B cell (primary cell): Measurements from ENCODE around the gene IQSEC3. TPM values are rescaled to one million over a fixed set of nuclear protein-coding genes. Genes with fewer than 3 reads are reported as not detected.
"Not testable (repeated sequence)": the region's sequence is repeated elsewhere in the genome, so short reads cannot be mapped to it uniquely, and the experiment has no call there.

Experiments used
- ATAC-seq: fragments of 200-7000 bp; cut with Tn5 transposase; one replicate; pipeline ENCODE4 v1.10.0; 2021; ENCODE audit warnings: low read depth, mild to moderate bottlenecking, moderate number of reproducible peaks, moderate library complexity
- CTCF ChIA-PET: fragments of 350-600 bp; sonication (Branson Sonifier 250); formaldehyde crosslinking; loops from one replicate; lab custom pipeline; 2021; ENCODE audit warnings: antibody characterized with exemption, inconsistent platforms; lab: Charles Lee
- POLR2A ChIA-PET: fragments of 350-600 bp; sonication (Branson Sonifier 250); formaldehyde crosslinking; loops from one replicate; lab custom pipeline; 2021; ENCODE audit warnings: antibody characterized with exemption; lab: Charles Lee
- DNase-seq: peaks from one replicate; pipeline ENCODE4 v3.0.0; 2013
- H2AFZ ChIP-seq: 2 replicates; pipeline ENCODE4 v1.6.1; 2012; ENCODE audit warnings: mild to moderate bottlenecking, low read depth, low read length; ENCODE audit not compliant: insufficient read depth, poor library complexity, severe bottlenecking
- H3K27ac ChIP-seq, 2 donors: 1 replicate in 1 of 2; 2 replicates in 1 of 2; pipeline ENCODE4 v1.5.1; 2012 to 2013; ENCODE audit warnings: low read length in 2 of 2, mild to moderate bottlenecking in 2 of 2, moderate library complexity in 1 of 2
- H3K27me3 ChIP-seq, 4 experiments: fragments of 200-600 bp in 1 of 4; sonication (generic) in 1 of 4; replicated peaks in 1 of 4; 1 replicate in 2 of 4; 2 replicates in 2 of 4; pipeline versions ENCODE4 v1.6.1 to v1.7.0; 2013 to 2016; ENCODE audit warnings: low read length in 3 of 4, mild to moderate bottlenecking in 2 of 4, mixed read lengths in 1 of 4, moderate library complexity in 1 of 4; ENCODE audit not compliant: insufficient read depth in 4 of 4, control insufficient read depth in 3 of 4; ENCODE audit errors: control extremely low read depth in 1 of 4
- H3K36me3 ChIP-seq, 2 experiments: replicated peaks in 1 of 2; 1 replicate in 1 of 2; 2 replicates in 1 of 2; pipeline versions ENCODE4 v1.6.1 to v1.7.1; 2013; ENCODE audit warnings: low read length in 1 of 2; ENCODE audit not compliant: insufficient read depth in 2 of 2, control insufficient read depth in 1 of 2; ENCODE audit errors: control extremely low read depth in 1 of 2, extremely low read depth in 1 of 2
- H3K4me1 ChIP-seq, 2 donors: fragments of 200-600 bp in 1 of 2; sonication (generic) in 1 of 2; 1 replicate in 1 of 2; 2 replicates in 1 of 2; pipeline versions ENCODE4 v1.5.1 to v1.6.1; 2013 to 2017; ENCODE audit warnings: low read length in 2 of 2; ENCODE audit not compliant: control insufficient read depth in 2 of 2, insufficient read depth in 2 of 2
- H3K4me2 ChIP-seq: replicated peaks from 2 replicates; pipeline ENCODE3; 2012; ENCODE audit warnings: mild to moderate bottlenecking, low read depth, low read length; ENCODE audit not compliant: poor library complexity, severe bottlenecking
- H3K4me3 ChIP-seq, 5 experiments: fragments of 200-600 bp in 1 of 5; sonication (generic) in 1 of 5; 1 replicate in 3 of 5; 2 replicates in 2 of 5; pipeline versions ENCODE4 v1.5.1 to v1.7.0; 2011 to 2016; ENCODE audit warnings: low read length in 4 of 5, mild to moderate bottlenecking in 4 of 5, low read depth in 2 of 5, control low read depth in 1 of 5, moderate library complexity in 1 of 5; ENCODE audit not compliant: insufficient read depth in 1 of 5; ENCODE audit errors: control extremely low read depth in 1 of 5, extremely low read depth in 1 of 5
- H3K79me2 ChIP-seq: fragments of 200-600 bp; sonication (generic); one replicate; pipeline ENCODE4 v1.6.0; 2016; ENCODE audit warnings: low read length; ENCODE audit not compliant: control insufficient read depth, insufficient read depth
- H3K9ac ChIP-seq: fragments of 200-600 bp; sonication (generic); 2 replicates; pipeline ENCODE4 v1.6.1; 2017; ENCODE audit warnings: mild to moderate bottlenecking, low read length, moderate library complexity
- H3K9me3 ChIP-seq, 3 donors: one replicate each; pipeline versions ENCODE4 v1.6.1 to v1.7.1; 2013; ENCODE audit warnings: low read length in 2 of 3; ENCODE audit not compliant: control insufficient read depth in 2 of 3, insufficient read depth in 1 of 3; ENCODE audit errors: control extremely low read depth in 1 of 3
- H4K20me1 ChIP-seq: 2 replicates; pipeline ENCODE4 v1.6.0; 2012; ENCODE audit warnings: mild to moderate bottlenecking, low read length; ENCODE audit not compliant: insufficient read depth, control insufficient read depth, poor library complexity, severe bottlenecking
- H3K27ac Mint-ChIP-seq: one replicate; pipeline ENCODE4 v1.8.0; 2021; ENCODE audit warnings: mixed read lengths
- H3K27me3 Mint-ChIP-seq: one replicate; pipeline ENCODE4 v1.8.0; 2021; ENCODE audit warnings: mixed read lengths
- H3K4me1 Mint-ChIP-seq: one replicate; pipeline ENCODE4 v1.8.0; 2021; ENCODE audit warnings: mixed read lengths
- H3K4me3 Mint-ChIP-seq: one replicate; pipeline ENCODE4 v1.8.0; 2021; ENCODE audit warnings: mixed read lengths
- H3K9me3 Mint-ChIP-seq: one replicate; pipeline ENCODE4 v1.8.0; 2022; ENCODE audit warnings: mixed read lengths; ENCODE audit not compliant: insufficient read depth
- CTCF ChIP-seq: fragments of 200-600 bp; IDR thresholded peaks from one replicate; pipeline ENCODE4 v1.8.0; 2022; ENCODE audit warnings: antibody characterized with exemption, mild to moderate bottlenecking
- EZH2 ChIP-seq: IDR thresholded peaks from 2 replicates; pipeline ENCODE4 v1.6.1; 2012; ENCODE audit warnings: borderline replicate concordance, low read depth, mild to moderate bottlenecking, moderate library complexity, low read length; ENCODE audit not compliant: insufficient read depth, poor library complexity, severe bottlenecking
- WGBS: methylation state at CpG from one replicate; pipeline ENCODE4 v1.1.5; 2013; ENCODE audit warnings: missing lambda C conversion rate; ENCODE audit not compliant: insufficient coverage; 5-methylcytosine and 5-hydroxymethylcytosine counted together
- intact Hi-C: fragments of 100-400 bp; cut with micrococcal nuclease; formaldehyde crosslinking; loops from one replicate; pipeline ENCODE4 v1.10.0; 2022
- polyA plus RNA-seq: library from polyadenylated mRNA; depleted of rRNA; stranded (reverse); fragments of >200 nt; gene quantifications from 2 replicates; pipeline ENCODE4 v1.2.3, GENCODE V29; 2012
- total RNA-seq, 2 donors: library from RNA; stranded (reverse); fragments of 120-200 nt in 1 of 2; gene quantifications; 1 replicate in 1 of 2; 2 replicates in 1 of 2; pipeline versions ENCODE4 v1.2.3 to v1.2.4, GENCODE V29; 2013 to 2022

The IQSEC3 gene
- total and polyA plus RNA-seq, 2 donors (not counting 1 experiment from before 2014, with no cell fraction given) = 0.01 to 1.8 TPM

- no peak overlapping the region for H3K4me3 Mint-ChIP-seq
- Histone ChIP-seq H3K4me2 (no peak overlapping the region), H4K20me1 (no peaks in the 10 kb centered on the region), H3K4me3 (no peak overlapping the region), H3K4me1 (no peaks in the 10 kb centered on the region), H3K79me2 (no peaks in the 10 kb centered on the region), H3K36me3 (no peaks in the 10 kb centered on the region), H2AFZ (no peak overlapping the region), H3K27ac (no peak overlapping the region), H3K9me3 (no peaks in the 10 kb centered on the region), H3K27me3 (peaks cover 0 to 3% (median 0%) of the 10 kb centered on the region in 4 experiments), H3K9ac (no peak overlapping the region)
- TF ChIP-seq EZH2 (no peak), CTCF (no peak)
- no peak for DNase-seq
- 84% methylated on average over 12 of the region's 12 CpGs for WGBS
- H3K4me1 Mint-ChIP-seq = no peaks in the 10 kb centered on the region
- intact Hi-C loops = no loop called here
- POLR2A ChIA-PET = no interaction called here
- ATAC-seq = no peak
- H3K27ac Mint-ChIP-seq = no peak overlapping the region
- CTCF ChIA-PET = no interaction called here
- H3K9me3 Mint-ChIP-seq = no peaks in the 10 kb centered on the region
- H3K27me3 Mint-ChIP-seq = peaks cover 28% of the 10 kb centered on the region
These were observed 65.3 kb downstream of the IQSEC3 start for GRCh38 chr12:131732-132495.

- CTCF ChIA-PET, H3K4me1 ChIP-seq, POLR2A ChIA-PET, DNase-seq, H3K9me3 Mint-ChIP-seq, ATAC-seq, H3K27ac ChIP-seq, H2AFZ ChIP-seq, H3K27me3 ChIP-seq, H3K4me2 ChIP-seq, H3K4me3 ChIP-seq, H3K9me3 ChIP-seq, H3K9ac ChIP-seq, H3K27ac Mint-ChIP-seq, H3K79me2 ChIP-seq, H3K4me3 Mint-ChIP-seq, H3K4me1 Mint-ChIP-seq, H4K20me1 ChIP-seq, H3K36me3 ChIP-seq, intact Hi-C loops: not testable (repeated sequence)
- peaks cover 25% of the 10 kb centered on the region for H3K27me3 Mint-ChIP-seq
- 71% methylated on average over 7 of the region's 7 CpGs for WGBS
These were observed 67.2 kb downstream of the IQSEC3 start for GRCh38 chr12:133616-134232.
